SK-N-MC (cell line): ENCODE data around the gene LRRC27.

Experiments used
- DNase-seq: peaks from one replicate; pipeline ENCODE4 v3.0.0-alpha.2; 2011; ENCODE audit warnings: low read depth, low spot score
- H3K27ac ChIP-seq: fragments of 200-600 bp; sonication (generic); 2 replicates; pipeline ENCODE4 v1.5.1; 2016; ENCODE audit warnings: mixed run types
- H3K36me3 ChIP-seq: fragments of 200-600 bp; sonication (generic); 2 replicates; pipeline ENCODE4 v1.6.1; 2017; ENCODE audit warnings: antibody characterized with exemption, low read length, mixed read lengths; ENCODE audit not compliant: insufficient read depth
- H3K4me3 ChIP-seq: fragments of 200-600 bp; sonication (generic); 2 replicates; pipeline ENCODE4 v1.5.1; 2016
- H3K9ac ChIP-seq: fragments of 200-600 bp; sonication (generic); 2 replicates; pipeline ENCODE4 v1.8.0; 2017; ENCODE audit warnings: mixed run types, mixed read lengths; ENCODE audit not compliant: insufficient read length
- H3K9me3 ChIP-seq: fragments of 200-600 bp; sonication (generic); 2 replicates; pipeline ENCODE4 v1.6.1; 2017; ENCODE audit warnings: low read depth, mild to moderate bottlenecking, antibody characterized with exemption, low read length, moderate library complexity, mixed read lengths
- EZH2 ChIP-seq: fragments of 200-600 bp; sonication (generic); IDR thresholded peaks from one replicate; pipeline ENCODE4 v1.6.1; 2017; ENCODE audit warnings: antibody characterized with exemption
- FOXP2 ChIP-seq: optimal IDR thresholded peaks from 2 replicates; pipeline ENCODE3; 2011; ENCODE audit warnings: mild to moderate bottlenecking, moderate library complexity; ENCODE audit not compliant: insufficient read depth; ENCODE audit errors: extremely low read length, control extremely low read depth
- POLR2AphosphoS5 ChIP-seq: IDR thresholded peaks from 2 replicates; pipeline ENCODE4 v1.6.1; 2012; ENCODE audit warnings: mild to moderate bottlenecking, low read depth, low read length, borderline replicate concordance

Gene LRRC27

GRCh38 chr10:132331601-132332432 is at the start of gene LRRC27:
Gene LRRC27, plus strand, starts transcription at chr10:132332193. Its CDS starts 1,332 bp downstream, at chr10:132333525.
- Histone ChIP-seq H3K9ac (peak within 1 kb of the TSS; percentile 85), H3K27ac (peak within 1 kb of the TSS; percentile 36; the same call in 1 of the 2 replicates)

GRCh38 chr10:132282667-132283603 is 49.1 kb upstream of the LRRC27 start:
- H3K9me3 ChIP-seq: no peaks in the 10 kb centered on the region
- H3K36me3 ChIP-seq: no peaks in the 10 kb centered on the region
- H3K9ac ChIP-seq: no peak overlapping the region
- no peak overlapping the region for H3K4me3 ChIP-seq
- TF ChIP-seq EZH2 (no peak), POLR2AphosphoS5 (no peak), FOXP2 (no peak)
- no peak for DNase-seq
- H3K27ac ChIP-seq: no peak overlapping the region

More at GRCh38 chr10:132331601-132332432, at the start of gene LRRC27:
- no peaks in the 10 kb centered on the region for H3K36me3 ChIP-seq
- TF ChIP-seq FOXP2 (no peak), POLR2AphosphoS5 (peak; percentile 73), EZH2 (no peak)
- DNase-seq: peak; percentile 30
- H3K9me3 ChIP-seq: no peaks in the 10 kb centered on the region
- H3K4me3 ChIP-seq: peak within 1 kb of the TSS; percentile 89

DNA sequence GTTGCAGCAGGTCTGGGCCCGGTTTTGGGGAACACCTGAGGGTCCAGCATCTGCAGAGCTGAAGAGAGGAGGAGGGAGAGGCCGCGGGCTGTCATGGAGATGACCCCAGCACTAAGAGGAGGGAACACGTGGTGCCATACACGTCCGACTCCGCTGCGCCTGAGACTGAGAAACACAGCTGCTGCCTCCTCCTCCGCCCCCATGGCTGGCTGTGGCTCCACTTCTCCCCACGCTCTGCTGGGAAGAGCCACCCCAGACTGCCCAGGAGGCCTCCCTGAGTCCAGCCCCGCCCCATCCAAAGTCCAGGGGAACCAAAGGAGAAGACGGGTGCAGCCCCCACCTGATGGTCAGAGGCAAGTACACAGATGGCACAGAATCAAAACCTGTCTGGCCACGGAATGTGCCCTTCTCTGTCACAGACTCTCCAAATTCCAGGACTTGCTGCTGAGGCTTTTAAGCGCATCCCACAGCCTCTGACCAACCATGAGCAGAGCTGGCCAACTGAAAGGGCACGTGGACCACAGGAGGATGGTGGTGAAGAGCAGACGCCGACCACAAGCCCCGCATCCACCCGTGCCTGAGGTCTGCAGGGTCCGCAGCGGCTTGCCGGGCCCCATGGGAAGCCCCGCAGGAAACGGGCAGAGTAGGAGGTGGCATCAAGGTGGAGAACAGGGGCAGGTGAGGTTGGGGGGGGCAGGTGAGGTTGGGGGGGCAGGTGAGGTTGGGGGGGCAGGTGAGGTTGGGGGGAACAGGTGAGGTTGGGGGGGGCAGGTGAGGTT is 48.2 kb upstream of the LRRC27 start:
- no peak for TF ChIP-seq EZH2
- no peaks in the 10 kb centered on the region for H3K9me3 ChIP-seq
- H3K9ac ChIP-seq: no peak overlapping the region
- H3K27ac ChIP-seq: no peak overlapping the region
- H3K4me3 ChIP-seq: no peak overlapping the region
- DNase-seq: no peak
- H3K36me3 ChIP-seq: no peaks in the 10 kb centered on the region

GRCh38 chr10:132289439-132289838 is 42.6 kb upstream of the LRRC27 start:
- Histone ChIP-seq H3K9ac (no peak overlapping the region), H3K27ac (no peak overlapping the region), H3K9me3 (no peaks in the 10 kb centered on the region), H3K4me3 (no peak overlapping the region), H3K36me3 (no peaks in the 10 kb centered on the region)
- no peak for TF ChIP-seq FOXP2
- TF ChIP-seq EZH2: no peak
- no peak for TF ChIP-seq POLR2AphosphoS5
- DNase-seq: no peak

DNA sequence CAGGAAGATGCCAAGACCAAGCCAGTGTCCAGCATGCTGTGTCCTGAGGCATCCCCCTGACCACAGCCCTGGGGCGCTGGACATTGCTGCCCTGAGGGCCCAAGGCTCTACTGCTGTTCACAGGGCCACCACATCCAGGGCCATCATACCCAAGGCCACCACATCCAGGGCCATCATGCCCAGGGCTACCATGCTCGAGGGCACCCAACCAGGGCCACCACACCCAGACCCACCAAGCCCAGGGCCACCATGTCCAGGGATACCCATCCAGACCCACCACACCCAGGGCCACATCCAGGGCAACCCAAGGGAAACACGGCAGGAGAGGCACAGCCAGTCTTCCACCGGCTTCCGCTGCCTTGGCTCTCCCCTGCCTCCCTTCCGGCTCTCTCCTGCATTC is 41.4 kb upstream of the LRRC27 start:
- H3K27ac ChIP-seq: no peak overlapping the region
- H3K36me3 ChIP-seq: no peaks in the 10 kb centered on the region
- no peaks in the 10 kb centered on the region for H3K9me3 ChIP-seq
- H3K4me3 ChIP-seq: no peak overlapping the region
- TF ChIP-seq POLR2AphosphoS5 (no peak), FOXP2 (no peak), EZH2 (no peak)
- H3K9ac ChIP-seq: no peak overlapping the region
- DNase-seq: no peak

- H3K36me3 ChIP-seq: no peaks in the 10 kb centered on the region
- no peaks in the 10 kb centered on the region for H3K9me3 ChIP-seq
- H3K27ac ChIP-seq: no peak overlapping the region
- DNase-seq: no peak
- no peak for TF ChIP-seq POLR2AphosphoS5
- no peak for TF ChIP-seq EZH2
- no peak for TF ChIP-seq FOXP2
- H3K9ac ChIP-seq: no peak overlapping the region
- H3K4me3 ChIP-seq: no peak overlapping the region
These were observed 40.2 kb upstream of the LRRC27 start for GRCh38 chr10:132291826-132292225.

DNA sequence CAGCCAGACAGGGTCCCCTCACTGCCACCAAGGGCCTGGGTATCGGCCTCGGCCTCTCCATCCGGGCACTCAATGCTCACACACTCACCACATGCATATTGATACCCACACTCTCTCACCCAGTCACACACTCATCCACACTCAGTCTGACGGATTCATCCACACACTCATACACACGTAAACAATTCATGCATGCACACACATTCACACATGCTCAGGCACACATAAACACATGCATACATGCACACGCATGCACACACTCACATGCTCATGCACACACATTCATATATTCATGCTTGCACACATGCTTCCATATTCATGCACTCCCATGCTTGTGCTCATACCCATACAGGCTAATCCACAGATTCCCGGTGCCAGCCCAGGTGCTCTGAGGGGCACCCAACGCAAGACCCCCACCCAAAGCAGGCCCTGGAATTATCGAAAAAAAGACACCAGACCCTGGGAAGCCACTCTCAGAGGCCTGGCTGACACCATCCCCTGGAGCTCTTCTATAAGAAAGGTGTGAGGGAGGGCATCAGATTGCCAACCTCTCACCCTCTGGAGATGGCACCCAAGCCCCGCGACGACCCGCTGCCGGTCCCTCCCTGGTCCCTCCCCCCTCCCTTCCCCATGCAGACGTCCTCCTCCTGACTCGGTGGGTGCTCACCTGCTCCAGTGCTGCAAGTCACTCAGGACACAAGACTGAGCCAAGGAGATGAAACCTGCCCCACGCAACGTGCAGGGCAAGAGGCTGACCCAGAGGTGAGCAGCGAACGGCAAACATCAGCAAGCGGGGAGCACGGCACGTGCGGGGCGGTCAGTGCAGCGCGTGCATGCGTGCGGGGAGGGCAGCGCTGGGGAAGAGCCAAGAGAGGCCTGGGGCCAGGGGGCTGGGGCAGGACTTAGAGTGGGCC is 39.4 kb upstream of the LRRC27 start:
- Histone ChIP-seq H3K4me3 (no peak overlapping the region), H3K36me3 (no peaks in the 10 kb centered on the region), H3K9ac (no peak overlapping the region), H3K27ac (no peak overlapping the region), H3K9me3 (no peaks in the 10 kb centered on the region)
- DNase-seq: no peak
- TF ChIP-seq FOXP2: no peak
- TF ChIP-seq EZH2: no peak
- TF ChIP-seq POLR2AphosphoS5: no peak
